Fibroblast of lung (primary cell): Measurements from ENCODE around the gene SPIRE1. TPM values are rescaled to one million over a fixed set of nuclear protein-coding genes. Genes with fewer than 3 reads are reported as not detected.

Source experiments
- DNase-seq, 2 donors: peaks; one replicate each; pipeline versions ENCODE4 v3.0.0 to v3.0.0-alpha.2; 2010; ENCODE audit warnings: low read depth in 2 of 2
- H2AFZ ChIP-seq: 2 replicates; pipeline ENCODE4 v1.5.1; 2012; ENCODE audit warnings: low read length, control low read depth, inconsistent platforms
- H3K27ac ChIP-seq: 2 replicates; pipeline ENCODE4 v1.5.1; 2011; ENCODE audit warnings: low read length, control low read depth; ENCODE audit not compliant: insufficient read depth
- H3K27me3 ChIP-seq: 2 replicates; pipeline ENCODE4 v1.5.1; 2011; ENCODE audit warnings: mild to moderate bottlenecking, low read length; ENCODE audit not compliant: control insufficient read depth, insufficient read depth
- H3K36me3 ChIP-seq: 2 replicates; pipeline ENCODE4 v1.5.1; 2011; ENCODE audit warnings: low read length; ENCODE audit not compliant: control insufficient read depth, insufficient read depth
- H3K4me1 ChIP-seq: 2 replicates; pipeline ENCODE4 v1.5.1; 2011; ENCODE audit warnings: low read length; ENCODE audit not compliant: control insufficient read depth, insufficient read depth; ENCODE audit errors: extremely low read depth
- H3K4me2 ChIP-seq: 2 replicates; pipeline ENCODE4 v1.5.1; 2011; ENCODE audit warnings: low read length, control low read depth; ENCODE audit not compliant: insufficient read depth; ENCODE audit errors: extremely low read depth
- H3K4me3 ChIP-seq, 4 experiments: fragments of 200-600 bp in 1 of 4; sonication (generic) in 1 of 4; replicated peaks in 1 of 4; 2 replicates each; pipeline ENCODE4 v1.5.1; 2011 to 2016; ENCODE audit warnings: low read length in 4 of 4, low read depth in 3 of 4, mild to moderate bottlenecking in 3 of 4, control low read depth in 2 of 4, inconsistent platforms in 1 of 4, mixed read lengths in 1 of 4; ENCODE audit not compliant: insufficient read depth in 1 of 4; ENCODE audit errors: control extremely low read depth in 1 of 4
- H3K79me2 ChIP-seq: 2 replicates; pipeline ENCODE4 v1.5.1; 2012; ENCODE audit warnings: mild to moderate bottlenecking, low read length, inconsistent platforms; ENCODE audit not compliant: control insufficient read depth, insufficient read depth
- H3K9ac ChIP-seq: 2 replicates; pipeline ENCODE4 v1.5.1; 2011; ENCODE audit warnings: mild to moderate bottlenecking, low read length, control low read depth; ENCODE audit not compliant: insufficient read depth
- H3K9me3 ChIP-seq: 2 replicates; pipeline ENCODE4 v1.5.1; 2012; ENCODE audit warnings: low read depth, low read length; ENCODE audit not compliant: control insufficient read depth, insufficient read depth
- H4K20me1 ChIP-seq: 2 replicates; pipeline ENCODE4 v1.5.1; 2011; ENCODE audit warnings: low read length; ENCODE audit not compliant: control insufficient read depth, insufficient read depth; ENCODE audit errors: extremely low read depth
- CTCF ChIP-seq, 2 donors: IDR thresholded peaks in 1 of 2; conservative IDR thresholded peaks in 1 of 2; 1 replicate in 1 of 2; 2 replicates in 1 of 2; pipeline ENCODE4 v1.5.1; 2011 to 2012; ENCODE audit warnings: low read length in 2 of 2, control low read depth in 1 of 2, inconsistent platforms in 1 of 2, low read depth in 1 of 2, mild to moderate bottlenecking in 1 of 2
- EZH2 ChIP-seq: IDR thresholded peaks from 2 replicates; pipeline ENCODE4 v1.5.1; 2012; ENCODE audit warnings: low read length, control low read depth, mild to moderate bottlenecking; ENCODE audit errors: missing control alignments
- polyA plus RNA-seq, 2 donors: library from polyadenylated mRNA; depleted of rRNA in 1 of 2; stranded (reverse) in 1 of 2; unstranded in 1 of 2; fragments of >200 nt; gene quantifications; 2 replicates each; pipeline ENCODE4 v1.2.1, GENCODE V29; 2011 to 2012; ENCODE audit warnings: missing spikeins in 1 of 2
- total RNA-seq: library from RNA; depleted of rRNA; stranded (reverse); fragments of >200 nt; gene quantifications from 2 replicates; pipeline ENCODE4 v1.2.1, GENCODE V29; 2014

Gene SPIRE1
- total and polyA plus RNA-seq, 2 donors (not counting 1 experiment from before 2014, with no cell fraction given), result 19.0 to 31.0 TPM

GRCh38 chr18:12589448-12589847 lies 68.5 kb downstream of the SPIRE1 start:
- TF ChIP-seq EZH2, result no peak
- no peak for TF ChIP-seq CTCF (conservative IDR thresholded peaks at IDR 0.05 in 1 of 2, IDR thresholded peaks at IDR 0.05 in 1 of 2; ENCODE audit: low read depth in 1 of 2, low read length in 2 of 2)
- no peak overlapping the region for H3K4me3 ChIP-seq
- no peaks in the 10 kb centered on the region for H3K36me3 ChIP-seq
- H2AFZ ChIP-seq, result no peak overlapping the region
- no peak overlapping the region for H3K27ac ChIP-seq
- no peaks in the 10 kb centered on the region for H3K79me2 ChIP-seq
- no peak overlapping the region for H3K9ac ChIP-seq
- no peak for DNase-seq
- no peaks in the 10 kb centered on the region for H3K4me1 ChIP-seq
- H3K9me3 ChIP-seq, result no peaks in the 10 kb centered on the region
- no peak overlapping the region for H3K4me2 ChIP-seq
- no peaks in the 10 kb centered on the region for H3K27me3 ChIP-seq
- H4K20me1 ChIP-seq, result no peaks in the 10 kb centered on the region

- no peaks in the 10 kb centered on the region for H3K27me3 ChIP-seq
- H3K4me2 ChIP-seq, result no peak overlapping the region
- no peak overlapping the region for H3K9ac ChIP-seq
- no peaks in the 10 kb centered on the region for H3K9me3 ChIP-seq
- no peaks in the 10 kb centered on the region for H3K36me3 ChIP-seq
- H3K27ac ChIP-seq, result no peak overlapping the region
- no peak for TF ChIP-seq CTCF (conservative IDR thresholded peaks at IDR 0.05 in 1 of 2, IDR thresholded peaks at IDR 0.05 in 1 of 2; ENCODE audit: low read depth in 1 of 2, low read length in 2 of 2)
- no peak for TF ChIP-seq EZH2
- DNase-seq, result no peak
- no peak overlapping the region for H3K4me3 ChIP-seq
- no peaks in the 10 kb centered on the region for H3K4me1 ChIP-seq
- H2AFZ ChIP-seq, result no peak overlapping the region
- no peaks in the 10 kb centered on the region for H3K79me2 ChIP-seq
- no peaks in the 10 kb centered on the region for H4K20me1 ChIP-seq
Observed at GRCh38 chr18:12586956-12587355, 71.0 kb downstream of the SPIRE1 start.

- no peak for TF ChIP-seq EZH2
- no peak for TF ChIP-seq CTCF (conservative IDR thresholded peaks at IDR 0.05 in 1 of 2, IDR thresholded peaks at IDR 0.05 in 1 of 2; ENCODE audit: low read depth in 1 of 2, low read length in 2 of 2)
- Histone ChIP-seq H3K9ac (no peak overlapping the region), H3K27me3 (no peaks in the 10 kb centered on the region), H3K79me2 (no peaks in the 10 kb centered on the region), H3K4me3 (no peak overlapping the region), H3K4me1 (no peaks in the 10 kb centered on the region), H3K27ac (no peak overlapping the region), H4K20me1 (no peaks in the 10 kb centered on the region), H3K36me3 (no peaks in the 10 kb centered on the region), H3K9me3 (no peaks in the 10 kb centered on the region), H2AFZ (no peak overlapping the region), H3K4me2 (no peak overlapping the region)
- peak in 1 of 2 donors; percentile 14 for DNase-seq
Observed at GRCh38 chr18:12585218-12585617, 72.7 kb downstream of the SPIRE1 start.
